HG03280 (cell line): ENCODE measurements around the gene RNF213.
"Not testable (repeated sequence)": the region's sequence is repeated elsewhere in the genome, so short reads cannot be mapped to it uniquely, and the experiment has no call there.

Experiments used
- ATAC-seq: cut with Tn5 transposase; IDR thresholded peaks from one replicate; pipeline ENCODE4 v1.9.1; 2021; ENCODE audit warnings: mild to moderate bottlenecking, moderate library complexity; ENCODE audit not compliant: unreplicated experiment

RNF213 gene

GRCh38 chr17:80223838-80224497 lies 36.7 kb upstream of the RNF213 start:
- no peak for ATAC-seq

GRCh38 chr17:80224683-80225082 lies 36.0 kb upstream of the RNF213 start:
- ATAC-seq: no peak

- no peak for ATAC-seq
These were observed 35.4 kb upstream of the RNF213 start for GRCh38 chr17:80225230-80225629.

GRCh38 chr17:80227156-80227555 lies 33.5 kb upstream of the RNF213 start:
- no peak for ATAC-seq

GRCh38 chr17:80227666-80228065 lies 33.0 kb upstream of the RNF213 start:
- ATAC-seq: no peak

GRCh38 chr17:80228477-80228876 lies 32.2 kb upstream of the RNF213 start:
- ATAC-seq: no peak

- ATAC-seq: no peak
These were observed 31.6 kb upstream of the RNF213 start for GRCh38 chr17:80229011-80229410.

GRCh38 chr17:80232438-80232837 lies 28.2 kb upstream of the RNF213 start:
- ATAC-seq: no peak

- ATAC-seq: no peak
These were observed 27.4 kb upstream of the RNF213 start for GRCh38 chr17:80233202-80233601.

- no peak for ATAC-seq
These were observed 23.7 kb upstream of the RNF213 start for GRCh38 chr17:80236911-80237310.

- no peak for ATAC-seq
These were observed 23.3 kb upstream of the RNF213 start for GRCh38 chr17:80237386-80237785.

- ATAC-seq: no peak
These were observed 18.1 kb upstream of the RNF213 start for GRCh38 chr17:80242505-80242904.

GRCh38 chr17:80243526-80244433 lies 16.9 kb upstream of the RNF213 start:
- no peak for ATAC-seq

- ATAC-seq: not testable (repeated sequence)
These were observed 16.2 kb upstream of the RNF213 start for GRCh38 chr17:80244448-80244847.

- no peak for ATAC-seq
These were observed 15.7 kb upstream of the RNF213 start for GRCh38 chr17:80244871-80245509.

- ATAC-seq: no peak
These were observed 14.9 kb upstream of the RNF213 start for GRCh38 chr17:80245566-80246265.

GRCh38 chr17:80246266-80246681 lies 14.4 kb upstream of the RNF213 start:
- no peak for ATAC-seq

GRCh38 chr17:80246726-80247125 lies 13.9 kb upstream of the RNF213 start:
- no peak for ATAC-seq

GRCh38 chr17:80247561-80247960 lies 13.1 kb upstream of the RNF213 start:
- ATAC-seq: no peak

GRCh38 chr17:80248001-80248893 lies 12.4 kb upstream of the RNF213 start:
- ATAC-seq: no peak
